Motor neuron (in vitro differentiated cells): ENCODE data around the gene ZBED6. TPM values are rescaled to one million over a fixed set of nuclear protein-coding genes. Genes with fewer than 3 reads are reported as not detected.

Source experiments
- ATAC-seq, 8 experiments: fragments of 200-7000 bp; cut with Tn5 transposase; replicated peaks in 6 of 8; 2 replicates each; pipeline ENCODE4 v1.8.0; 2021; ENCODE audit warnings: mild to moderate bottlenecking in 8 of 8, moderate library complexity in 8 of 8
- H3K27ac ChIP-seq, 2 donors: fragments of 250-450 bp; sonication (Bioruptor Pico); 2 replicates each; pipeline ENCODE4 v1.9.0; 2021; ENCODE audit warnings: antibody characterized with exemption in 2 of 2, mild to moderate bottlenecking in 2 of 2, moderate library complexity in 1 of 2
- H3K4me1 ChIP-seq, 2 donors: fragments of 250-450 bp; sonication (Bioruptor Pico); replicated peaks in 1 of 2; 2 replicates each; pipeline ENCODE4 v1.6.1; 2021; ENCODE audit warnings: antibody characterized with exemption in 2 of 2, mild to moderate bottlenecking in 2 of 2, moderate library complexity in 1 of 2
- H3K4me3 ChIP-seq, 5 donors: fragments of 250-450 bp; sonication (Bioruptor Pico); 2 replicates each; pipeline ENCODE4 v1.9.0; 2021; ENCODE audit warnings: antibody characterized with exemption in 5 of 5, mild to moderate bottlenecking in 5 of 5, moderate library complexity in 4 of 5
- WGBS, 10 experiments: fragments of 450-650 bp; shearing (Covaris generic); methylation state at CpG; one replicate each; pipeline ENCODE4 v1.0.0; 2022; 5-methylcytosine and 5-hydroxymethylcytosine counted together
- in situ Hi-C, 9 experiments: fragments of 400-800 bp; cut with MboI; loops; one replicate each; pipeline ENCODE4 v1.15.0; 2021; ENCODE audit warnings: low sequenced_read_pairs in 9 of 9, low pct_unique_long_range_greater_than_20kb in 2 of 9; ENCODE audit not compliant: unreplicated experiment in 9 of 9
- total RNA-seq, 8 experiments: library from RNA; unstranded; fragments of 300-600 nt; gene quantifications; 2 replicates each; pipeline versions ENCODE4 v1.2.3 to v1.2.4, GENCODE V29; 2022

Gene ZBED6
- total RNA-seq, 8 experiments from 2014 or later, result 8.3 to 57.4 (median 13.5) TPM

- Histone ChIP-seq H3K4me1 (peaks cover 0 to 11% of the 10 kb centered on the region in 2 donors), H3K27ac (no peak within 1 kb of the TSS), H3K4me3 (no peak within 1 kb of the TSS)
- 45 to 93% (median 78%) methylated on average over 3 to 15 of the region's 16 CpGs; no CpG with 5 or more reads in 2 of the 10 experiments for WGBS, 10 experiments
- in situ Hi-C loops, result no loop called here
- ATAC-seq, result no peak
Observed at GRCh38 chr1:203765029-203765837, 30.2 kb upstream of the ZBED6 start, which contains the start of gene LAX1. Gene LAX1, plus strand, starts transcription at chr1:203765183. Its CDS starts 383 bp downstream, at chr1:203765566.

- H3K4me1 ChIP-seq, result peaks cover 0 to 11% of the 10 kb centered on the region in 2 donors
- 82 to 100% (median 94%) methylated on average over 2 to 5 of the region's 6 CpGs; no CpG with 5 or more reads in 4 of the 10 experiments for WGBS, 10 experiments
- peak in 1 of 8 experiments; percentile 5 for ATAC-seq
- H3K4me3 ChIP-seq, result no peak overlapping the region
- no peak overlapping the region for H3K27ac ChIP-seq
- in situ Hi-C loops, result no loop called here
Observed at GRCh38 chr1:203768256-203768655, 27.2 kb upstream of the ZBED6 start.

GRCh38 chr1:203769505-203770343, 25.7 kb upstream of the ZBED6 start:
- Histone ChIP-seq H3K4me1 (peaks cover 0 to 11% of the 10 kb centered on the region in 2 donors), H3K4me3 (no peak overlapping the region), H3K27ac (no peak overlapping the region)
- ATAC-seq, result peak; percentile 84 to 96 (median 91)
- 0 to 66% (median 60%) methylated on average over 3 to 11 of the region's 15 CpGs; no CpG with 5 or more reads in 1 of the 10 experiments for WGBS, 10 experiments
- in situ Hi-C loops, result no loop called here

GRCh38 chr1:203771901-203772301, 23.5 kb upstream of the ZBED6 start:
- H3K27ac ChIP-seq, result no peak overlapping the region
- no peak overlapping the region for H3K4me3 ChIP-seq
- ATAC-seq, result peak in 6 of 8 experiments; percentile 18 to 59 (median 40)
- in situ Hi-C loops, result no loop called here
- WGBS, 10 experiments, result 5 to 83% (median 64%) methylated on average over 1 to 7 of the region's 7 CpGs
- H3K4me1 ChIP-seq, result peaks cover 0 to 11% of the 10 kb centered on the region in 2 donors

- Histone ChIP-seq H3K4me3 (no peak overlapping the region), H3K27ac (no peak overlapping the region), H3K4me1 (peaks cover 0 to 11% of the 10 kb centered on the region in 2 donors)
- WGBS, 10 experiments, result 89 to 100% (median 100%) methylated on average over 1 of the region's 1 CpG; no CpG with 5 or more reads in 3 of the 10 experiments
- in situ Hi-C loops, result no loop called here
- no peak for ATAC-seq
Observed at GRCh38 chr1:203772836-203773235, 22.6 kb upstream of the ZBED6 start.

- Histone ChIP-seq H3K4me3 (no peak overlapping the region), H3K27ac (no peak overlapping the region), H3K4me1 (no peaks in the 10 kb centered on the region)
- ATAC-seq, result peak in 4 of 8 experiments; percentile 19 to 37 (median 29)
- whole genome bisulfite sequencing, 10 experiments, result 0 to 76% (median 54%) methylated on average over 1 to 4 of the region's 4 CpGs
- in situ Hi-C loops, result no loop called here
Observed at GRCh38 chr1:203776636-203777035, 18.8 kb upstream of the ZBED6 start.

- no peaks in the 10 kb centered on the region for H3K4me1 ChIP-seq
- H3K4me3 ChIP-seq, result no peak overlapping the region
- WGBS, 10 experiments, result 30 to 100% (median 93%) methylated on average over 1 to 3 of the region's 3 CpGs
- H3K27ac ChIP-seq, result no peak overlapping the region
- in situ Hi-C loops, result no loop called here
- ATAC-seq, result no peak
Observed at GRCh38 chr1:203777596-203777995, 17.8 kb upstream of the ZBED6 start.

GRCh38 chr1:203778146-203778545, 17.3 kb upstream of the ZBED6 start:
- Histone ChIP-seq H3K4me1 (no peaks in the 10 kb centered on the region), H3K27ac (no peak overlapping the region), H3K4me3 (no peak overlapping the region)
- in situ Hi-C loops, result no loop called here
- no peak for ATAC-seq
- 17 to 95% (median 78%) methylated on average over 1 to 3 of the region's 3 CpGs; no CpG with 5 or more reads in 2 of the 10 experiments for WGBS, 10 experiments

- in situ Hi-C loops, result no loop called here
- ATAC-seq, result no peak
- no peaks in the 10 kb centered on the region for H3K4me1 ChIP-seq
- H3K27ac ChIP-seq, result no peak overlapping the region
- no peak overlapping the region for H3K4me3 ChIP-seq
- WGBS, 10 experiments, result 29 to 100% (median 92%) methylated on average over 1 to 3 of the region's 4 CpGs; no CpG with 5 or more reads in 2 of the 10 experiments
Observed at GRCh38 chr1:203778789-203779188, 16.6 kb upstream of the ZBED6 start.

- ATAC-seq, result no peak
- in situ Hi-C loops, result no loop called here
- H3K4me1 ChIP-seq, result no peaks in the 10 kb centered on the region
- no peak overlapping the region for H3K4me3 ChIP-seq
- no peak overlapping the region for H3K27ac ChIP-seq
- WGBS, 10 experiments, result 52 to 100% (median 93%) methylated on average over 2 to 7 of the region's 7 CpGs; no CpG with 5 or more reads in 4 of the 10 experiments
Observed at GRCh38 chr1:203781962-203782361, 13.5 kb upstream of the ZBED6 start.

- no peak overlapping the region for H3K4me3 ChIP-seq
- peaks cover 3 to 8% of the 10 kb centered on the region in 2 donors for H3K4me1 ChIP-seq
- H3K27ac ChIP-seq, result no peak overlapping the region
- WGBS, 10 experiments, result 20 to 80% (median 40%) methylated on average over 1 to 3 of the region's 3 CpGs; no CpG with 5 or more reads in 3 of the 10 experiments
- peak in 3 of 8 experiments; percentile 9 to 24 (median 19) for ATAC-seq
- in situ Hi-C loops, result no loop called here
Observed at GRCh38 chr1:203789966-203790365, 5.5 kb upstream of the ZBED6 start.

GRCh38 chr1:203791498-203791897, 3.9 kb upstream of the ZBED6 start:
- Histone ChIP-seq H3K4me3 (no peak overlapping the region), H3K4me1 (peaks cover 3 to 11% of the 10 kb centered on the region in 2 donors), H3K27ac (no peak overlapping the region)
- 0 to 100% (median 67%) methylated on average over 1 to 3 of the region's 3 CpGs; no CpG with 5 or more reads in 1 of the 10 experiments for WGBS, 10 experiments
- no peak for ATAC-seq
- in situ Hi-C loops, result no loop called here

GRCh38 chr1:203792486-203792885, 2.9 kb upstream of the ZBED6 start:
- no peak for ATAC-seq
- WGBS, 10 experiments, result 80 to 89% (median 80%) methylated on average over 1 to 2 of the region's 2 CpGs; no CpG with 5 or more reads in 7 of the 10 experiments
- in situ Hi-C loops, result no loop called here

More at GRCh38 chr1:203792486-203792885, 2.9 kb upstream of the ZBED6 start:
- peaks cover 9 to 21% of the 10 kb centered on the region in 2 donors for H3K4me1 ChIP-seq
- H3K27ac ChIP-seq, result no peak overlapping the region
- no peak overlapping the region for H3K4me3 ChIP-seq
